Germinal center (tissue), 1 donor: Measurements from ENCODE around the gene ESAM.
A peak's percentile ranks its signal among the peaks of the same experiment; 100 is the strongest.

Experiments
- DNase-seq: peaks from one replicate; pipeline ENCODE4 v3.0.0; 2012; ENCODE audit warnings: mixed read lengths, low spot score

The ESAM gene

GRCh38 chr11:124729571-124729970, 32.5 kb downstream of the ESAM start:
- no peak for DNase-seq

GRCh38 chr11:124728134-124728533, 34.0 kb downstream of the ESAM start:
- no peak for DNase-seq

- no peak for DNase-seq
Measured at GRCh38 chr11:124727474-124727873, 34.6 kb downstream of the ESAM start.

GRCh38 chr11:124725719-124726105, 36.4 kb downstream of the ESAM start:
- DNase-seq: no peak

GRCh38 chr11:124724979-124725718, 36.9 kb downstream of the ESAM start:
- peak; percentile 57 for DNase-seq

- no peak for DNase-seq
Measured at GRCh38 chr11:124722176-124722575, 39.9 kb downstream of the ESAM start.

GRCh38 chr11:124719534-124719933, 42.6 kb downstream of the ESAM start:
- DNase-seq: no peak

- no peak for DNase-seq
Measured at GRCh38 chr11:124718801-124719200, 43.3 kb downstream of the ESAM start.

- DNase-seq: no peak
Measured at GRCh38 chr11:124717786-124718651, 44.1 kb downstream of the ESAM start.

GRCh38 chr11:124717421-124717785, 44.7 kb downstream of the ESAM start:
- no peak for DNase-seq

GRCh38 chr11:124716591-124716990, 45.5 kb downstream of the ESAM start:
- DNase-seq: no peak

GRCh38 chr11:124712392-124712791, 49.7 kb downstream of the ESAM start:
- DNase-seq: no peak

- no peak for DNase-seq
Measured at GRCh38 chr11:124707829-124708228, 54.3 kb downstream of the ESAM start.
